Gastroesophageal sphincter (tissue), 4 donors: ENCODE results near the gene TRABD. TPM values are rescaled to one million over a fixed set of nuclear protein-coding genes. Genes with fewer than 3 reads are reported as not detected.

Experiments
- ATAC-seq: fragments of 150-250 bp; one replicate; pipeline ENCODE4 v1.9.1; 2016; ENCODE audit warnings: mild to moderate bottlenecking, moderate library complexity
- H3K27ac ChIP-seq, 4 donors: fragments of 200-600 bp; sonication (generic) in 3 of 4; 1 replicate in 3 of 4; 2 replicates in 1 of 4; pipeline ENCODE4 v1.5.1; 2016 to 2019
- H3K27me3 ChIP-seq: fragments of 200-600 bp; sonication (generic); one replicate; pipeline ENCODE4 v1.5.1; 2019
- H3K36me3 ChIP-seq, 2 donors: fragments of 200-600 bp; sonication (generic); one replicate each; pipeline ENCODE4 v1.5.1; 2019; ENCODE audit warnings: control low read depth in 1 of 2
- H3K4me1 ChIP-seq, 3 donors: fragments of 200-600 bp; sonication (generic); 1 replicate in 2 of 3; 2 replicates in 1 of 3; pipeline ENCODE4 v1.5.1; 2016 to 2019; ENCODE audit warnings: control low read depth in 2 of 3
- H3K4me3 ChIP-seq, 2 donors: fragments of 200-600 bp; sonication (generic); one replicate each; pipeline ENCODE4 v1.5.1; 2019; ENCODE audit warnings: mild to moderate bottlenecking in 1 of 2, moderate library complexity in 1 of 2
- H3K9me3 ChIP-seq, 3 donors: fragments of 200-600 bp; sonication (generic); one replicate each; pipeline ENCODE4 v1.5.1; 2017 to 2019; ENCODE audit warnings: control low read depth in 2 of 3
- EP300 ChIP-seq: sonication (generic); formaldehyde crosslinking; IDR thresholded peaks from one replicate; pipeline ENCODE4 v1.6.1; 2017; ENCODE audit warnings: antibody characterized with exemption, mild to moderate bottlenecking
- POLR2A ChIP-seq, 2 donors: fragments of 450-650 bp; IDR thresholded peaks; one replicate each; pipeline ENCODE4 v1.6.1; 2017; ENCODE audit warnings: antibody characterized with exemption in 2 of 2, mild to moderate bottlenecking in 2 of 2, moderate library complexity in 1 of 2
- POLR2AphosphoS5 ChIP-seq: sonication (generic); formaldehyde crosslinking; IDR thresholded peaks from one replicate; pipeline ENCODE4 v1.6.1; 2017; ENCODE audit warnings: antibody characterized with exemption
- WGBS, 2 donors: methylation state at CpG; one replicate each; pipeline ENCODE4 v1.1.5; 2018; ENCODE audit warnings: low coverage in 1 of 2; 5-methylcytosine and 5-hydroxymethylcytosine counted together
- total RNA-seq, 4 donors: library from RNA; depleted of rRNA; stranded (reverse); fragments of >200 nt; gene quantifications; one replicate each; pipeline ENCODE4 v1.1.0, GENCODE V29; 2016
- TF ChIP-seq, protein P1 (sequence below), 4 experiments: fragments of 200-600 bp in 2 of 4; fragments of 450-650 bp in 2 of 4; sonication (generic) in 1 of 4; IDR thresholded peaks; one replicate each; pipeline ENCODE4 v1.5.1; 2017 to 2019; ENCODE audit warnings: antibody characterized with exemption in 4 of 4, mild to moderate bottlenecking in 2 of 4, moderate library complexity in 2 of 4

TRABD gene
- total RNA-seq, 4 donors from 2014 or later = 15.7 to 22.0 (median 19.0) TPM

GRCh38 chr22:50199829-50200460 lies 14.2 kb downstream of the TRABD start:
- no peaks in the 10 kb centered on the region for H3K27me3 ChIP-seq
- peaks cover 0 to 50% (median 14%) of the 10 kb centered on the region in 3 donors for H3K4me1 ChIP-seq
- TF ChIP-seq POLR2AphosphoS5 = no peak
- TF ChIP-seq, protein P1, sequence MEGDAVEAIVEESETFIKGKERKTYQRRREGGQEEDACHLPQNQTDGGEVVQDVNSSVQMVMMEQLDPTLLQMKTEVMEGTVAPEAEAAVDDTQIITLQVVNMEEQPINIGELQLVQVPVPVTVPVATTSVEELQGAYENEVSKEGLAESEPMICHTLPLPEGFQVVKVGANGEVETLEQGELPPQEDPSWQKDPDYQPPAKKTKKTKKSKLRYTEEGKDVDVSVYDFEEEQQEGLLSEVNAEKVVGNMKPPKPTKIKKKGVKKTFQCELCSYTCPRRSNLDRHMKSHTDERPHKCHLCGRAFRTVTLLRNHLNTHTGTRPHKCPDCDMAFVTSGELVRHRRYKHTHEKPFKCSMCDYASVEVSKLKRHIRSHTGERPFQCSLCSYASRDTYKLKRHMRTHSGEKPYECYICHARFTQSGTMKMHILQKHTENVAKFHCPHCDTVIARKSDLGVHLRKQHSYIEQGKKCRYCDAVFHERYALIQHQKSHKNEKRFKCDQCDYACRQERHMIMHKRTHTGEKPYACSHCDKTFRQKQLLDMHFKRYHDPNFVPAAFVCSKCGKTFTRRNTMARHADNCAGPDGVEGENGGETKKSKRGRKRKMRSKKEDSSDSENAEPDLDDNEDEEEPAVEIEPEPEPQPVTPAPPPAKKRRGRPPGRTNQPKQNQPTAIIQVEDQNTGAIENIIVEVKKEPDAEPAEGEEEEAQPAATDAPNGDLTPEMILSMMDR (IDR thresholded peaks at IDR 0.05) = peak in 1 of 4 experiments; percentile 0
- H3K9me3 ChIP-seq = no peaks in the 10 kb centered on the region
- H3K27ac ChIP-seq = peak overlapping the region; percentile 45 to 94 (median 89)
- WGBS, 2 donors = 0% methylated on average over 7 of the region's 34 CpGs; no CpG with 5 or more reads in 1 of the 2 donors
- peaks cover 0 to 44% of the 10 kb centered on the region in 2 donors for H3K36me3 ChIP-seq
- H3K4me3 ChIP-seq = peak overlapping the region; percentile 64 to 96
- ATAC-seq = peak; percentile 13

- Histone ChIP-seq H3K27ac (peak within 1 kb of the TSS; percentile 45 to 94 (median 89)), H3K4me3 (peak within 1 kb of the TSS; percentile 64 to 96), H3K27me3 (no peaks in the 10 kb centered on the region), H3K4me1 (peaks cover 0 to 56% (median 14%) of the 10 kb centered on the region in 3 donors), H3K36me3 (peaks cover 0 to 46% of the 10 kb centered on the region in 2 donors), H3K9me3 (no peaks in the 10 kb centered on the region)
- no CpG with 5 or more reads among the region's 105 CpGs for WGBS, 2 donors
- ATAC-seq = peak; percentile 95
- TF ChIP-seq POLR2AphosphoS5 (peak; percentile 89), POLR2A (IDR thresholded peaks at IDR 0.05) (peak; percentile 91 to 93), EP300 (no peak)
- TF ChIP-seq, protein P1 (IDR thresholded peaks at IDR 0.05) = peak in 1 of 4 experiments; percentile 11
Observed at GRCh38 chr22:50200461-50201190, 14.9 kb downstream of the TRABD start, which contains the start of gene SELENOO. Gene SELENOO (plus strand): TSS chr22:50201011. CDS start chr22:50201037, 26 bp downstream.

GRCh38 chr22:50201191-50202129 lies 15.7 kb downstream of the TRABD start:
- no peaks in the 10 kb centered on the region for H3K27me3 ChIP-seq
- peaks cover 0 to 46% of the 10 kb centered on the region in 2 donors for H3K36me3 ChIP-seq
- H3K4me3 ChIP-seq = peak overlapping the region; percentile 64 to 96
- ATAC-seq = peak; percentile 66
- no peaks in the 10 kb centered on the region for H3K9me3 ChIP-seq
- peaks cover 0 to 64% (median 14%) of the 10 kb centered on the region in 3 donors for H3K4me1 ChIP-seq
- peak overlapping the region in 3 of 4 donors; percentile 88 to 94 (median 90) for H3K27ac ChIP-seq
- 49% methylated on average over 5 of the region's 115 CpGs; no CpG with 5 or more reads in 1 of the 2 donors for whole genome bisulfite sequencing, 2 donors
- TF ChIP-seq, protein P1 (IDR thresholded peaks at IDR 0.05) = no peak
- TF ChIP-seq EP300 (no peak), POLR2AphosphoS5 (no peak), POLR2A (IDR thresholded peaks at IDR 0.05) (no peak)

- Histone ChIP-seq H3K4me3 (peak overlapping the region; percentile 64 to 96), H3K27me3 (no peaks in the 10 kb centered on the region), H3K4me1 (peaks cover 0 to 72% (median 14%) of the 10 kb centered on the region in 3 donors), H3K27ac (peak overlapping the region in 1 of 4 donors; percentile 90), H3K36me3 (peaks cover 0 to 48% of the 10 kb centered on the region in 2 donors), H3K9me3 (no peaks in the 10 kb centered on the region)
- 63 to 68% methylated on average over 4 to 13 of the region's 13 CpGs for WGBS, 2 donors
- TF ChIP-seq POLR2A (IDR thresholded peaks at IDR 0.05) (no peak), POLR2AphosphoS5 (no peak), EP300 (no peak)
- TF ChIP-seq, protein P1 (IDR thresholded peaks at IDR 0.05) = no peak
- no peak for ATAC-seq
Observed at GRCh38 chr22:50202130-50202666, 16.5 kb downstream of the TRABD start.
